MV-4-11 (cell line): Measurements from ENCODE around the gene FRMD4A.
"Not testable (repeated sequence)": the region's sequence is repeated elsewhere in the genome, so short reads cannot be mapped to it uniquely, and the experiment has no call there.

Experiments used
- DNase-seq: peaks from one replicate; lab custom pipeline; 2025; lab: John Stamatoyannopoulos, UW

FRMD4A gene

DNA sequence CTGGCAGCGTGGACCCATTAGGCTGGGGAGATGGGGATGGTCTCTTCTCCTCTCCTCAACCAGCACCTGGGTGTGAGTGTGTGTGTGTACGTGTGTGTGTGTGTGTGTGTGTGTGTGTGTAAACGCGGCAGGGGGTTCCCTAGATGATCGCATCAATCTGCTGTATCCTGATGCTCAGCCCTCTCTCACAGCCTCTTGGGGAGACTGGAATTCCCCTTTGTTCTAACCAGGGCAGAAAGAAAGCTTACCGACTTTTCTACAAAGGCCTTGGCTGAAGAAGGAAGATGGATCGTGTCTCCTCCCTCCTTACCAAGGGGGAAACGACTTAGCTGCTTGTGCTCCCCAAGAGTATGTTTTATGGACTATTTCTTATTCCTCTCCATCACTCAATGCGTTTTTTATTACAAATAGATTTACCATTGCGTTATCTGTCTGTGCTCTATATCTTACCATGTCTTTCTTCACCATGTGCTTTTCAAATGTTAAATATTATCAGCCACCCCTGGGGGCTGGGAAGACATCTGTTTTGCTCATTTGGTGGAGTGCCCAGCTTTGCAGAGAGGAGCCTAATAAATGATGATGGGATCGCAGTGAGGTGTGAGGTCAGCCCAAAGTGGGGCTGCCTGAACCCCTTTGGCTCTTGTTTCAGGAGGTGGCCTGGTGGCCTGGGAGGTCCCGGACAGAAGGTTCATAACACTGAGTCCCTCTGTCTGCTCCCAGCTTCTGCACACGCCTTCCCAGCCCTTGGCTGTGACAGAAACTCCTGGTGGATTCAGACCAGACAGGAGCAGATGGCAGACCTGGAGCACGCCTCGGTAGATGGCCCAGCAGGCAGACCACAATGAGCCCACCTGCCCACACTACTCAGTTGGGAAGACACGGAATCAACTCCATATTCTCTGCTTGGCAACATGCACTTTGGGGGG, 481.9 kb downstream of the FRMD4A start:
- DNase-seq: no peak

- no peak for DNase-seq
These were observed 483.5 kb downstream of the FRMD4A start for GRCh38 chr10:13847201-13847631.

- DNase-seq: no peak
These were observed 484.8 kb downstream of the FRMD4A start for GRCh38 chr10:13845897-13846296.

- DNase-seq: no peak
These were observed 486.1 kb downstream of the FRMD4A start for GRCh38 chr10:13844651-13845050.

DNA sequence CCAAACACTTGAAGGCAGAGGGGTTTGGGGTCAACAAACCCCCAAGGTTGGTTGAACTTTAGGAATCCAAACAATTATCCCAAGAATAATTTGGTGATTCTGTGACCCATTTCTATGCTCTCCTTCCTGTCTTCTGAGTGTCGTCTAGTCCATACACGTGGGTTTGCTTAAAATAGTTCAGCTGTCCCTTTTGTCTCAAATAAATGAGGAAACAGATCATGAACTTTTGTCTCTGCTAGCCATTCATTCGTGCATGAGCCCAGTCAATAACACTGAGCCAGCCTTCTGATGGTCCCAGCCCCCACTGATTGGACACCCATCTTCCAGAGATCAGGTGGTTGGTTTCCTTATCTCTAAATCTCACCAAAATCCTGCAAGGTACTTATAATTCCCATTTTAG, 488.6 kb downstream of the FRMD4A start:
- DNase-seq: no peak

DNA sequence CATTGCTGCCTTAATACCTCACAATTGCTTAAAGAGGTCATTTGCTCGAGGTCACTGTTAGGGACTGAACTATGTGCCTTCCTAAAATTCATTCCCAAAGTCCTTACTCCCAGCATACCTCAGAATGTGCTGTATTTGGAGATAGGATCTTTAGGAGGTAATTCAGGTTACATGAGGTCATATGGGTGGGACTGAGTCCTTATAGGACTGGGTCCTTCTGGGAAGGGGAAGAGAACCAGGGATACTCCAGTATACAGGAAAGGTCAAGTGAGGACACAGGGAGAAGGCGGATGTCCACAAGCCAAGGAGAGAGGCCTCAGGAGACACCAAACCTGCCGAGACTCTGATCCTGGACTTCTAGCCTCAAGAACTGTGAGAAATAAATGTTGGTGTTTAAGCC, 490.7 kb downstream of the FRMD4A start:
- no peak for DNase-seq

GRCh38 chr10:13839430-13839990, 491.2 kb downstream of the FRMD4A start:
- DNase-seq: no peak

DNA sequence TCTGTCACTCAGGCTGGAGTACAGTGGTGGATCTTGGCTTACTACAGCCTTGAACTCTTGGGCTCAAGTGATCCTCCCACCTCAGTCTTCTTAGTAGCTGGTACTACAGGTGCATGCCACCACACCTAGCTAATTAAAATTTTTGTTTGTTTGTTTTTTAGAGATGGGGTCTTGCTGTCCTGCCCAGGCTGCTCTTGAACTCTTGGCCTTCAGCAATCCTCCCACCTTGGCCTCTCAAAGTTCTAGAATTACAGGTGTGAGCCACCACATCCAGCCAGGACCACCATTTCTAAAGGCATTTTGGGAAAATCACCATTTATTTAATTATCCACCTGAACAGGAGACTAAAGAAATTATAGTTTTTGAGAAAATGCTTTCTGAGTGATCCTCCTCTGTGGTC, 491.7 kb downstream of the FRMD4A start:
- DNase-seq: no peak

DNA sequence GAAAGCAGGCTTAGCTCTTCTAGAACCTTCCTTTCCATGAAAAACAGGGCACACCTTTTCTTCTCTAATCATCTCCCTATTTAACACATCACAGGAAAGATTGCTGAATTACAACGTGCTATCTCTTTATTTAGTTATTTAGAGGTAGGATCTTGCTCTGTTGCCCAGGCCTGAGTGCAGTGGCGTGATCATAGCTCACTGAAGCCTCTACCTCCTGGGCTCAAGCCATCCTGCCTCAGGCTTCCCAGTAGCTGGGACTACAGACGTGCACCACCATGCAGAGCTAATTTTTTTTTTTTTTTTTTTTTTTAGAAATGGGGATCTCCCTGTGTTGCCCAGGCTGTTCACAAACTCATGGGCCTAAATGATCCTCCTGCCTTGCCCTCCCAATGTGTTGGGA, 492.8 kb downstream of the FRMD4A start:
- no peak for DNase-seq

GRCh38 chr10:13834581-13835286, 496.0 kb downstream of the FRMD4A start:
- DNase-seq: peak; percentile 75

GRCh38 chr10:13831711-13832141, 499.0 kb downstream of the FRMD4A start:
- peak; percentile 90 for DNase-seq

GRCh38 chr10:13830385-13830784, 500.3 kb downstream of the FRMD4A start:
- no peak for DNase-seq

GRCh38 chr10:13829790-13830189, 500.9 kb downstream of the FRMD4A start:
- DNase-seq: no peak

GRCh38 chr10:13828284-13828683, 502.4 kb downstream of the FRMD4A start:
- DNase-seq: not testable (repeated sequence)

- DNase-seq: no peak
These were observed 503.5 kb downstream of the FRMD4A start for GRCh38 chr10:13827076-13827797.

- DNase-seq: peak; percentile 27
These were observed 506.9 kb downstream of the FRMD4A start for GRCh38 chr10:13823709-13824405.

DNA sequence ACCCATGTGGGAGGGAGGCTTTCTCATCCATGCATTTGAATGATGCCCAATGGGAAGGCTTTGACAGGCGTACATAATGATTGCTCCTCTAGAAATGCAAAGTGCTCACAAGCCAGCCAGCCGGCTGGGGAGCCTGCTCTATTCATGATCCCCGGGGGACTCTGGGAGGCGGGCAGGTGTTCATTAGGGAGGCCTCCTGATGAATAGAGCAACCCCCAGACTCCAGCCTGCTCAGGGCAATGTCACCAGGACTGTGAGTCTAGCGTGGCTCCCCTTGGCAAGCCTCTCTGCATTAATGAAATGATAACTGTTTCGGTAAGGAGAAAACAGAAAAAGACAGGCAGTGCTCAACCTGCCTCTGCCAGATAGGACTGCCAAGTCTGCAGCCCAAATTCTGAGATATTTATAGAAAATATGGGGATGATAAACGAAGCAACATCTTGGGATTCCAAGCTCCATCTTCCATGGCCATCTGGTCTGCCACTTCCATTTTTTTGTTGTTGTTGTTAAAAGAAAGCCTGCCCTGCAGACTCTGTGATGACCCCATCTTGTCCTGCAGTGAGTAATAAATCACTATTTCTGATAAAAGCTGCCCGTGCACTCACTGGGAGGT, 507.5 kb downstream of the FRMD4A start:
- DNase-seq: no peak

DNA sequence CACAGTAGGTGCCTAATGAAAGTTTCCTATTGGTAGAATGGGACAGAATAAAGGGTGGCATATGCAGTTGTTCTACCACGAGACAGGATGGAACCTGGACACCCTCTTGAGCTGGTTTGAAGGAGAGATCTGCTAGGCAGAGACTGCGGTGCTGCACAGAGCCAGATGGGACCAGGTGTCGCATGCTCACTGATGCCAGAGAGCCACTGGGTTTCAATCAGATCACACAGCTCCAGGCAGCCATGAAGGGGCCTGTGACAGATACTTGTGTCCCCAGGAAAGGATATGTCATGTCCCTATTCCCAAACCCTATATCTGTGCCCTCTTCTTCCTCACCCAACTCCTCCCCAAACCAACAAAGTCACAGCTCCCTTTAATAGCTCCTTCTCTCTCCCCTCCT, 508.2 kb downstream of the FRMD4A start:
- no peak for DNase-seq

- DNase-seq: no peak
These were observed 509.8 kb downstream of the FRMD4A start for GRCh38 chr10:13820964-13821337.

- no peak for DNase-seq
These were observed 510.4 kb downstream of the FRMD4A start for GRCh38 chr10:13820119-13820963.
